Measurements from ENCODE around the gene PHKG1.
"Not testable (repeated sequence)": the region's sequence is repeated elsewhere in the genome, so short reads cannot be mapped to it uniquely, and the experiment has no call there.

Gene PHKG1

DNA sequence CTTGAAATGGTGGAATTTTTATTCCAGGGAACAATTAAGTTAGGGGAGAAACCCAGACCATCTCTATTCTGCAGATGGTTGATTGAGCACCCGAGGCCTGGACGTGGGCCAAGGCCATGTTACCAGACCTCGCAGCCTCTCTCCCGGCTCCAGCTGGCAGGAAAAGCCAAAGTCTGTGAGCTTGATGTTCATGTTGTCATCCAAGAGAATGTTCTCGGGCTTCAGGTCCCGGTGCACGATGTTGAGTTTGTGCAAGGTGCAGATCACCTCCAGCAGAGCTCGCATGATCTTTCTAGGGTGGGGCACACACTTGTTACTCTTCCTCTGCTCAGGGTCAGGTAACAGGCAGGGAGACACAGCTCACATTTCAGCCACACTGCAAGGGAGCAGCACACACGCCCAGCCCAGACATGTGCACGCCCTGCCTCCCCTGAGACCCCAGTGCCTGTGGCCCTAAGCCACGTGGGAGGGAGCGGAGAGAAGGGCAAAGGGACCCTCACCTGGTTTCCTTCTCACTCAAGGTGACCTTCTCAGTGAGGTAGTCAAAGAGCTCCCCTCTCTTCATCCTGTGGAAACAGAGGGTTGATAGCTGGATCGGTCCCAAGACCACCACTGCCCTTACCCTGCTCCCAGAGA, 9.5 kb downstream of the PHKG1 start:
- DNase-seq (ENCODE audit: low read depth, low spot score) = no peak

DNA sequence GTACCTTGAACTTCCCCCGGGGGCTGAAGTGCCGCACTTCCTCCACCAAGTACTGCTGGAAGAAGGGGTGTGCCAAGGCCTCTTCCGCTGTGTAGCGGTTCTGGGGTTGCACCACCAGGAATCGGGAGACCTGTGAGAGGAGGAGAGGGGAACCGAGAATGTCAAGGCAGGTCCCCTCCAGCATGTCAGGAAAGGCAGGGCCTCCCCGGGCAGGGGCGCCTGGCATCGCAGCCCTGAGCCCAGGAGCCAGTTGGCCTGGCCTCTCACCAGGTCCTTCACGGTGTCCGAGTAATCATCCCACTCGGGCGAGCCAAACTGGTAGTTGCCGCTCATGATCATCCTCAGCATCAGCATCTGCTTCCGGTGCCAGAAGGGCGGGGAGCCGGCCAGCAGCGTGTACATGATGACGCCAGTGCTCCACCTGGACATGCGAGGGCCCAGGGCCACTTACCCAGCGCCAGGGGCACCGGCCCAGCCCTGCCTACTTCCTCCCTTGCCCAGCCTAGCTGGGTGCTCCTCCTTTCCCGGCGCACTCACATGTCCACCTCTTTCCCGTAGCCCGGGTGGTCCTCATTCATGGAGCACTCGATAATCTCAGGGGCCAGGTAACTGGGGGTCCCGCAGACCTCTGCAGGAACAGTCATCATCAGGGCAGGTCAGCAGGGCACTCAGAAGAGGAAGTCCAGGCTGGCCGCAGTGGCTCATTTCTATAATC, 11.0 kb downstream of the PHKG1 start:
- DNase-seq (ENCODE audit: low read depth, low spot score) = no peak

DNA sequence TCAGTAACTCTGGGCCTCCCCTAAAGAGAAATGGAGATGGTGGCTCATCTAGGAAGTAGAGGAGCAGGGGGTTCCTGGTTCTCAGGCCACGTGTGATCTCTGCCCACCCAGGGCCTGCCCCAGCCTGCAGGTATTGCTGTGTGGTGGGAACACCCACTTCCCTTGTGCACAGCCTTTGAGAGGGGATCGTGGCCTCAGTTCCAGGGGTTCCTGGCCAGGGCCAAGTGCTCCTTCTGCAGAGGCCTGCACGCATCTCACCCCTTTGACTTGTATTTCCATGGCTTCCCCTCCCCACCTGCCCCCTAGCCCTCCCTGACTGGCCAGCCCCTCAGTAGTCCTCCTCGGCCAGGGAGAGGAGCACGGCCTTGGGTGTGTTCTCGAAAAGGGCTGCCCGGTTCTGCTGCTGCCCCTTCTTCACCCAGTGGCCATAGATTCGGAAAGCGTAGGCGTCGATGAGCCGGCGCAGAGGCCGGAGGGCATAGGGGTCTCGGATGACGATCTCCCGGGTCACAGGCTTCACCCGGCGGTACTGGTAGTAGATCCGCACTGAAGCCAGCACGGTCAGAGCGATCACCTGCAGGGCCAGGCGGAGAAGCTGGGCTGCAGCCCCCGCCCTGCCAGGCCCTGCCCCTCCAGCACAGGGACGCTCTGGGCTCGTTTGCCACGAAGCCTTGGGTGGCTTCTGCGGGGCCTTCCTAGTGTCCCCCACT, 11.9 kb downstream of the PHKG1 start:
- DNase-seq (ENCODE audit: low read depth, low spot score) = not testable (repeated sequence)

DNA sequence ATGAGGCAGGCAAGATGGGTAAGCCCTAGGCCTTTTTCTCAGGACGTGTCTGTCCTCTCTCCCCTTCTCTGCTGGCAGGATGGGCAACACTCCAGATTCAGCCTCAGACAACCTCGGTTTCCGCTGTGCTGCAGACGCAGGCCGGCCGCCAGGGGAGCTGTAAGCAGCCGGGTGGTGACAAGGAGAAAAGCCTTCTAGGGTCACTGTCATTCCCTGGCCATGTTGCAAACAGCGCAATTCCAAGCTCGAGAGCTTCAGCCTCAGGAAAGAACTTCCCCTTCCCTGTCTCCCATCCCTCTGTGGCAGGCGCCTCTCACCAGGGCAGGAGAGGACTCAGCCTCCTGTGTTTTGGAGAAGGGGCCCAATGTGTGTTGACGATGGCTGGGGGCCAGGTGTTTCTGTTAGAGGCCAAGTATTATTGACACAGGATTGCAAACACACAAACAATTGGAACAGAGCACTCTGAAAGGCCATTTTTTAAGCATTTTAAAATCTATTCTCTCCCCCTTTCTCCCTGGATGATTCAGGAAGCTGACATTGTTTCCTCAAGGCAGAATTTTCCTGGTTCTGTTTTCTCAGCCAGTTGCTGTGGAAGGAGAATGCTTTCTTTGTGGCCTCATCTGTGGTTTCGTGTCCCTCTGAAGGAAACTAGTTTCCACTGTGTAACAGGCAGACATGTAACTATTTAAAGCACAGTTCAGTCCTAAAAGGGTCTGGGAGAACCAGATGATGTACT, 13.1 kb downstream of the PHKG1 start:
- DNase-seq (ENCODE audit: low read depth, low spot score) = no peak

DNA sequence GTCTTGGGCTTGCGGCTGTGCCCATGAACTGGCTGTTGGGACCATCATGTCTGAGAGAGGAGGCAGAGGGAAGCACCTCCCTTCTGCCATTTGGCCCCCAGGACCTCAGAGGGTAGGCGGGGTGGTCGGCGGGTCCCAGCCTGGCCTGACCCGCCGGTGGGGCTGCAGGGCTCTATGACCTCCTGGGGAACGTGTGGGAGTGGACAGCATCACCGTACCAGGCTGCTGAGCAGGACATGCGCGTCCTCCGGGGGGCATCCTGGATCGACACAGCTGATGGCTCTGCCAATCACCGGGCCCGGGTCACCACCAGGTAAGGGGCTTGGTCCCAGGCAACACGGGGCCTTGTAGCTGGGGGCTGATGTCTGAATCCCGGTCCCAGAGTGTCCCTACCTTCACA, 14.6 kb downstream of the PHKG1 start:
- DNase-seq (ENCODE audit: low read depth, low spot score) = no peak

DNA sequence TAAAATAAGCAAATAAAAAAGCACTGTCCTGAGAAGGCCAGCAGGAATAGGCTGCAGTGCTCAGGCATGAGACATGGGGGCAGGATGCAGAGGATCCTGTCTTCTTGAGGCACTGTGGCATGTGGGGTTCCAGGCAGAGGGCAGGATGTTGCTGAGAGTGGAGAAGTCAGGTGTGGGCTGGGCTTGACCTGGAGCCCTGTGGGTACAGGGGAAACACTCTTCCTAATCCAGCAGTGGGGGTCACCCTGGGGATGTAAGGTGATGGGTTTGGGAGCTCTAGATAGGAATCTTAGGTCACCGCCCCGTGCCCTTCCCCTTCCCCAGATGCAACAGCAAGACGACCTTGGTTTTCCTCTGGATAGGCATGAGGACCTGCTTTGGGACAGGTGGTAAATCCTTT, 15.1 kb downstream of the PHKG1 start:
- no peak for DNase-seq (ENCODE audit: low read depth, low spot score)

DNA sequence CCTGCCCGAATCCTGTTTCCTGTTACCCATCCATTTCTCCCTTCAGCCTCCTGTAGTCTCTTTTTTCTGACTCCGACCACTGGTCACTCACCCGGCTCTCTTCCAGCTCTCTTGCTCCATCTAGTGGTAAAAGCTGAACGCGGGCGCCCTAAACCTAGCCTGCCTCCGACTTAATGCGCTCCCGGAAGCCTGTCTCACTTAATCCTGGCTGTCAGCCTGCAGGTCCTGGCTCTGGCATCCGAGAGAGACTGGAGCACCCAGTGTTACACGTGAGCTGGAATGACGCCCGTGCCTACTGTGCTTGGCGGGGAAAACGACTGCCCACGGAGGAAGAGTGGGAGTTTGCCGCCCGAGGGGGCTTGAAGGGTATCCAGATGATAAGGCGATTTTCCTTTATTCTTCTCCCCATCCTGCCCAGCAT, 18.4 kb downstream of the PHKG1 start:
- peak; percentile 32 for DNase-seq (ENCODE audit: low read depth, low spot score)

DNA sequence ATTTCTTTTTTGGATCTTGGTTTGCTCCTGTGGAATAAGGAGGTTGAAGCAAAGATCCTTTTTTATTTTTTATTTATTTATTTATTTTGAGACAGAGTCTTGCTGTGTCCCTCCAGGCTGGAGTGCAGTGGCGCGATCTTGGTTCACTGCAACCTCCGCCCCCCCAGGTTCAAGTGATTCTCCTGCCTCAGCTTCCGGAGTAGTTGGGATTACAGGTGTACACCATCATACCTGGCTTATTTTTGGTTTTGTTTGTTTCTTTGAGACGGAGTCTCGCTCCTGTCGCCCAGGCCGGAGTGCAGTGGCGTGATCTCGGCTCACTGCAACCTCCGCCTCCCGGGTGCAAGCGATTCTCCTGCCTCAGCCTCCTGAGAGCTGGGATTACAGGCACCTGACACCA, 26.4 kb downstream of the PHKG1 start:
- not testable (repeated sequence) for DNase-seq (ENCODE audit: low read depth, low spot score)

DNA sequence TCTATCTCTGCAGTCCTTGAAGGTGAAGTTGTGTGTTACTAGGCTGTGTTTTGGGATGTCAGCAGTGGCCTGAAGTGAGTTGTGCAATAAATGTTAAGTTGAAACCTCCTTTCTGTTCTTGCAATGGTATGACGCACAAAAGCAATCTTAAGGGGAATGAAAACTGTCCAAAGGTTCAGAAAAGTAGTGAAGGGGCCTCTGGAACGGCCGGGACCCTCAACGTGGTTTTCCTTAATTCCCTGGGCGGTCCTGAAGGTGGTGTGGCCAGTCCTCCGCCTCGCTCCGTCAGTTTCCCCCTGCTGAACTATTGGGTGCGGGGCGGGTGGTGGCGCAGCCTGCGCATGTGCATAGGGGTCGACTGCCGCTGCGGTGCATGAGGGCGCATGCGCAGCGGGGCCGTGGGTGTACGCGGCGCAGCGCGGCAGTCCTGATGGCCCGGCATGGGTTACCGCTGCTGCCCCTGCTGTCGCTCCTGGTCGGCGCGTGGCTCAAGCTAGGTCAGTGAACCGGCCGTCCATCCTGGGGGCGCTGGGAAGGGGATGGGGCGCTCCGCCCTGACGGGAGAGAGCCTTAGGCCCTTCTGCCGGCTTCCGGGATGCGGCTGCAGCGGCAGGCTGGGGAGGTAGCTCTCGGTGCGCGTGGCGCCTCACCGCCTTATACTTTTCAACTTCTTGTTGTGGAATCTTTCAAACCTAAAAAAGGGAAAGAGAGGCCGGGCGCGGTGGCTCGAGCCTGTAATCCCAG, 28.7 kb downstream of the PHKG1 start, which contains the start of gene SUMF2:
Gene SUMF2 (plus strand): TSS at position 405 of the 744 bp plus-strand sequence. CDS start 26 bp downstream, at position 431.
- peak; percentile 68 for DNase-seq (ENCODE audit: low read depth, low spot score)

DNA sequence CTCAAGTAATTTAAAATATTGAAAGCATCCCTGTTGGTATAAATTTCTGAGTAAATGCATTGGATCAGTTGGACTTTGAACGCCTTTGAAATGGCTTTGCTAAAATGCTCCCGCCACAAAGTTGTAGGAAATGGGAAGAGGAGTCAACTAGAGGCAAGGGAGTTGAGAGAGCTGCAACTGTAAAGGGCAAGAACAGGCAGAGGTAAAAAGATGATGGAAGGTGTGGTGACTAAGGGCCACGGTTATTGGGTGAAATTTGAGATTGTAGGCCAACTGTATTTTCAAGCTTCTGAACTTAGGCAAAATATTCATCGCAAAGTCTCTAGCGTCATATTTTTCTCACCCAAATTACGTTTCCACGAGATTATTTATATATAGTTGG, 29.3 kb downstream of the PHKG1 start:
- DNase-seq (ENCODE audit: low read depth, low spot score) = no peak

DNA sequence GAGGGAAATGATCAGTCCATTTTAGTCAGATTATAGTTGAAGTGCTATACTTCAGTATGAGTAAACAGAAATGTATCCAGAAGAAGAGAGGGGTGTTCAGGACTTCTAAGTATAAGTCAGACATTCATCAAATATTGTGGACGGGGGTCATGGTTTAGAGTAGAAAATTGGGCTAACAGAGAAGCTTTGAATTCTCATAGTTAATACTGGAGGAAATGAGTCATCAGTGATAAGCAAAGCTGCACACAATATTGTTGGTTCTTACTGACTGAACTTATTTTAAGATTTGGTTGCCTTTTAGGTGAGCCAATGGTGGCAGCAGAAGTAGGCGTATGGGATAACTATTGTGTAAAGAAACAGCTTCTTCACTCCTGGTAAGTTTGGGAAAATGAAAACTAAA, 30.4 kb downstream of the PHKG1 start:
- DNase-seq (ENCODE audit: low read depth, low spot score) = no peak

DNA sequence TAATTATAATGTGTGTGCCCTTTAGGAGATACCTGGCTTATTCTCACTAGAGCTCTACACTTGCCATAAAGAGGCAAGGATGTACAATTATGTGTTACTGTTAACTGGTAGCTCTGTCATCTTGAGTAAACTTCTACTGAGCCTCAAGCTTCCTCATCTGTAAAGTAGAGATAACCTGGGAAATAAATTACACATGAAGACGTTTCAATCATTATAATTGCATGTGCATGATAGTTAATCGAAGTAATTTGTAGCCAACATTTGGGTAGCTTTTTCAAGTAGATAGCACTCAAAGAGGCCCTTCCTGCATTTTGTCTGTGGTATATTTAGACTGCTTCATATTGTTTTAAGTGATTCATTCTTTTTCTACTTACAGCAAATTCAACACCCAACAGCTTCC, 38.8 kb downstream of the PHKG1 start:
- no peak for DNase-seq (ENCODE audit: low read depth, low spot score)

DNA sequence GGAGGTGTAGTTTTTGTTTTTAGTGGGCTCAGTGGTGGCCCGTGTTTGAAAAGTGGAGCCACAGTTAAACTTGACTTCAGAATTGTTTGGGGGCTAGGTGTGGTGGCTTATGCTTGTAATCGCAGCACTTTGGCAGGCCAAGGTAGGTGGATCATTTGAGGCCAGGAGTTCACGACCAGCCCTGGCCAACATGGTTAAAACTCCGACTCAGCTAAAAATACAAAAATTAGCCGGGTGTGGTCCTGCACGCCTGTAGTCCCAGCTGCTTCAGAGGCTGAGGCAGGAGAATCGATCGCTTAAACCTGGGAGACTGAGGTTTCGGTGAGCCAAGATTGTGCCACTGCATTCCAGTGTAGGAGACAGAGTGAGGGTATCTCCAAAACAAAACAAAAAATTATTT, 39.4 kb downstream of the PHKG1 start:
- no peak for DNase-seq (ENCODE audit: low read depth, low spot score)

DNA sequence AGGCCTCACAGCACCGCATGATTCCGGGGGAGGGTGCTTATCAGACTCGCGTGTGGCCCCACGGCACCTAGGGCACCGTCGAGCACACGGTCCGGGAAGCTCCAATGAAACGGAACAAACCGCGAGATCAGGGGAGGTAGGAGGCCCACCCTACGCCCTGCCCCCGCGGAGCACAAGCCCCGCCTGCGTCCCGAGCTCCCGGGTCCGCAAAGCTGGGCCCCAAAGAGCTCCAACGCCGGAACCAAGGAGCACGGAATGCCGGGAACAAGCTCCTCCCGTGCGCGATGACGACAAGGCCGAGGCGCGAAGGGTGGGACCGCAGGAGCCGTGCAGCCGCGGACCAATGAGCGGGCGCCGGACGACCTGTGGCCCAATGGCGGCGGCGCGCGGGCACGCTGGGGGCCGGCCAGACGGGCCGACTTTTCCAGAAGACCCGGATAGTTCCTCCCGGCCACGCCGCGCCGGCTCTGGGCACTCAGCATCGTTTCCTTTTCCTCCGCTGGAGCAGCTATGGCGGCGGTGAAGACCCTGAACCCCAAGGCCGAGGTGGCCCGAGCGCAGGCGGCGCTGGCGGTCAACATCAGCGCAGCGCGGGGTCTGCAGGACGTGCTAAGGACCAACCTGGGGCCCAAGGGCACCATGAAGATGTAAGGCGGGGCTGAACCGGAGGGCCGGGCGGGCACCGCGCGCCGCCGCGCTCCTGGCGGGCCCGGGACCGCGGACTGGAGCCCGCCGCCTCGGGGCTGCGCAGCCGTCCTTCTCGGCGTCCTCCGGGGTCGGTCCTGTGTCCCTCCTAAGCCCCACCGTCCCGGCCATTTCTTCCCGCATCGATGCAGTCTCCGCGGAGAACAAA, 41.2 kb downstream of the PHKG1 start, which contains the start of the genes CCT6A and PSPH:
Gene CCT6A (plus strand): TSS at position 427 of the 853 bp plus-strand sequence. CDS start 84 bp downstream, at position 511.
Gene PSPH (minus strand): TSS at position 106 of the 853 bp plus-strand sequence. CDS start 30,232 bp downstream, outside the sequence.
- peak; percentile 82 for DNase-seq (ENCODE audit: low read depth, low spot score)

DNA sequence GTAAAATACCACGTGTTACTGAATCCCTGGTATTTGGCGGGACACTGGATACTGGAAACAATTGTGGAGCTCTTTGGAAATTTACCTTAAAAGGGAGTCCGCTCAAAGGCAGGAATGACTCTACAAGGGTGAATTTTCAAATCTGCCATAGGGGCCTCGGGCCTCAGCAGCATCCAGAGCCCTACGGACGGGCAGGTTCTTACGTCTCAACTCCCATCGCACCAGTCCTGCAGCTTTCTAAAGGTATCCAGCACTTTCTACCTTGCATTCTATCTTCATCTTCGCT, 41.8 kb downstream of the PHKG1 start:
- no peak for DNase-seq (ENCODE audit: low read depth, low spot score)

DNA sequence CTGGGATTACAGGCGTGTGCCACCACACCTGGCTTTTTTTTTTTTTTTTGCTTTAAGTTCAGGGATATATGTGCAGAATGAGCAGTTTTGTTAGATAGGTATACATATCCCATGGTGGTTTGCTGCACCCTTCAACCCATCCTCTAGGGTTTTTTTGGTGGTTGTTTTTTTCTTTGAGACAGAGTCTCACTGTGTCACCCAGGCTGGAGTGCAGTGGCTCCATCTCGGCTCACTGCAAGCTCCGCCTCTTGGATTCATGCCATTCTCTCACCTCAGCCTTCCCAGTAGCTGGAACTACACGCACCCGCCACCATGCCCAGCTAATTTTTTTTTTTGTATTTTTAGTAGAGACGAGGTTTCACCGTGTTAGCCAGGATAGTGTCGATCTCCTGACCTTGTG, 44.0 kb downstream of the PHKG1 start:
- DNase-seq (ENCODE audit: low read depth, low spot score) = not testable (repeated sequence)

DNA sequence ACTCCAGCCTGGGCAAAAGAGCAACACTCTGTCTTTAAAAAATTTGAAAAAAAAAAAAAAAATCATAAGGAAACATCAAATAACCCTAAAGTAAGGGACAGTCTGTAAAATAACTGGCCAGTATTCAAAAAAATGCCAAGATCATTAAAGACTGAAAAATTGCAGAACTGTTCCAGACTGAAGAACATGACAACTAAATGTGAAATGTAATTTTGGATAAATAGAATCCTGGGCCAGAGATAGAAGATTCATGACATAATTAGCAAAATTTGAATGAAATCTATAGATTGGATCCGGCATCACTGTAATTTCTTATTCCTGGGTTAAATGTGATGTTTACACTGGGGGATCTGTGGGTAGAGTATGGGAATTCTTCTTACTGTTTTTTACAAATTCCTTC, 44.5 kb downstream of the PHKG1 start:
- no peak for DNase-seq (ENCODE audit: low read depth, low spot score)

DNA sequence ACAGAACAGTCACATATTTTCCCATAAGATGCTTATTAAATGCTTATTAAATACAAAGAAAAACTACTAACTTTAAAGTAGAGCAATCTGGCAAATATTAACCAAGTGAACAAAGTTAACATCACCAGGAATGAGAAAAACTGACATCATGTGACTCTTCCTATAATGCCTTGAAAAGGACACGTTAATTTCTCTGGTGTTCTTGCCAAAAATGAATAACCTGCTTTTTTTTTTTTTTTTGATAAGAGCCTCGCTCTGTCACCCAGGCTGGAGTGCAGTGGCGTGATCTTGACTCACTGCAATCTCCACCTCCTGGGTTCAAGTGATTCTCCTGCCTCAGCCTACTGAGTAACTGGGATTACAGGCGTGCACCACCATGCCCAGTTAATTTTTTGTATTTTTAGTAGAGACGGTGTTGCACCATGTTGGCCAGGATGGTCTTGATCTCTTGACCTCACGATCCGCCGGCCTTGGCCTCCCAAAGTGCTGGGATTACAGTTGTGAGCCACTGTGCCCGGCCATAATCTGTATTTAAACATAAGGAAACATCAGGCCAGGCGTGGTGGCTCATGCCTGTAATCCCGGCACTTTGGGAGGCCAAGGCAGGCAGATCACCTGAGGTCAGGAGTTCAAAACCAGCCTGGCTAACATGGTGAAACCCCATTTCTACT, 45.2 kb downstream of the PHKG1 start:
- not testable (repeated sequence) for DNase-seq (ENCODE audit: low read depth, low spot score)

DNA sequence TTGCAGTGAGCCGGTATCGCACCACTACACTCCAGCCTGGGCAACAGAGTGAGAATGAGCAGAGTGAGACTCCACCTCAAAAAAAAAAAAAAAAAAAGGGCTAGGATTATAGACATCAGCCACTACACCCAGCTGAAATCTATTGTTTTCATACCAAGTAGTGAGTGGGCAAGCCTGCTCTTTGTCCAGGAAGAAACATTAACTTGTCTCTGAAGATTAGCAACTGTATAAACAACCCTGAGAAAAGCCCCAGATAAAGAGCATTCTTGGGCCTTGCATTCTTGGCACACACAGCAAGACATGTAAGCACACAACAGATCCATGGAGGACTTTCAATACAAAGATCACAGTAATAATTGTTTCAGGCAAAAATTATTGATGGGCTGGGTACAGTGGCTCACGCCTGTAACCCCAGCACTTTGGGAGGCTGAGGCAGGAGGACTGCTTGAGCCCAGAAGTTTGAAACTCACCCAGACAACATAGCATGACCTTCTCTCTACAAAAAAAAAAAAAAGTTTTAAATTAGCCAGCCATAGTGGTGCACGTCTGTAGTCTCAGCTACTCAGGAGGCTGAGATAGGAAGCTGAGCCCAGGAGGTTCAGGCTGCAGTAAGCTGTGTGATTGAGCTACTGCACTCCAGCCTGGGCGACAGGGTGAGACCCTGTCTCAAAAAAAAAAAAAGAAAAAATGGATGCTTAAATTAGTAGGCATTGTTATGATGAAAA, 45.9 kb downstream of the PHKG1 start:
- DNase-seq (ENCODE audit: low read depth, low spot score) = no peak
